K562 (cell line): ENCODE results near the gene ANKLE2. TPM values are rescaled to one million over a fixed set of nuclear protein-coding genes. Genes with fewer than 3 reads are reported as not detected.

Experiments
- ATAC-seq: fragments of 200-7000 bp; cut with Tn5 transposase; 3 replicates; pipeline ENCODE4 v1.9.1; 2020; ENCODE audit warnings: moderate library complexity
- BruUV-seq: library from RNA; stranded (reverse); fragments of 400-500 nt; replicated peaks from 2 replicates; lab custom pipeline; 2021; lab: Mats Ljungman, UMichigan
- CTCF ChIA-PET: fragments of 300-600 bp; formaldehyde crosslinking; extraction: SDS; loops from one replicate; lab custom pipeline; 2021; ENCODE audit warnings: low intra/inter-chr PET ratio; lab: Yijun Ruan, JAX
- POLR2A ChIA-PET: fragments of 300-600, 350-650 bp; sonication (Branson Sonifier 250); formaldehyde crosslinking; extraction: SDS; loops from one replicate; lab custom pipeline; 2021; ENCODE audit warnings: antibody characterized with exemption, inconsistent platforms; lab: Yijun Ruan, JAX
- DNase-seq, 4 experiments: peaks; one replicate each; pipeline versions ENCODE4 v3.0.0 to v3.0.0-alpha.2; 2011 to 2018; ENCODE audit warnings: low spot score in 3 of 4, mixed read lengths in 3 of 4; ENCODE audit errors: extremely low read depth in 1 of 4
- FAIRE-seq: peaks from 2 replicates; lab custom pipeline; 2011; peaks lifted over from hg19 to GRCh38; lab: Jason Lieb, UNC
- H2AFZ ChIP-seq: 2 replicates; pipeline ENCODE4 v1.6.0; 2011; ENCODE audit warnings: low read depth, low read length, control low read depth, inconsistent platforms
- H3K27ac ChIP-seq: fragments of 200-600 bp; 3 replicates; pipeline ENCODE4 v1.8.0; 2011; ENCODE audit warnings: low read depth, mild to moderate bottlenecking, control low read depth, inconsistent platforms, low read length, moderate library complexity, mixed read lengths; ENCODE audit errors: extremely low read depth
- H3K27me3 ChIP-seq, 2 experiments: fragments of 300-600 bp in 1 of 2; 2 replicates in 1 of 2; 3 replicates in 1 of 2; pipeline versions ENCODE4 v1.6.0 to v1.8.0; 2011; ENCODE audit warnings: inconsistent platforms in 2 of 2, low read length in 2 of 2, mild to moderate bottlenecking in 1 of 2, mixed read lengths in 1 of 2, moderate library complexity in 1 of 2; ENCODE audit not compliant: control insufficient read depth in 2 of 2, insufficient read depth in 2 of 2
- H3K36me3 ChIP-seq: fragments of 300-600 bp; 3 replicates; pipeline ENCODE4 v1.8.0; 2011; ENCODE audit warnings: mild to moderate bottlenecking, low read length, inconsistent platforms; ENCODE audit not compliant: control insufficient read depth, insufficient read depth
- H3K4me1 ChIP-seq, 2 experiments: fragments of 200-600 bp in 1 of 2; replicated peaks in 1 of 2; 2 replicates in 1 of 2; 3 replicates in 1 of 2; pipeline versions ENCODE4 v1.5.1 to v1.8.0; 2011; ENCODE audit warnings: inconsistent platforms in 2 of 2, low read length in 2 of 2, mild to moderate bottlenecking in 1 of 2, mixed read lengths in 1 of 2, moderate library complexity in 1 of 2; ENCODE audit not compliant: control insufficient read depth in 2 of 2, insufficient read depth in 2 of 2
- H3K4me2 ChIP-seq: 2 replicates; pipeline ENCODE4 v1.6.1; 2011; ENCODE audit warnings: low read length, control low read depth, inconsistent platforms, mixed read lengths; ENCODE audit not compliant: insufficient read depth
- H3K4me3 ChIP-seq: fragments of 200-600 bp; sonication (generic), shearing (Covaris generic); 2 replicates; pipeline ENCODE4 v1.5.1; 2016; ENCODE audit warnings: control low read depth, inconsistent platforms
- H3K79me2 ChIP-seq: fragments of 200-600 bp; 3 replicates; pipeline ENCODE4 v1.8.0; 2011; ENCODE audit warnings: low read length, inconsistent platforms; ENCODE audit not compliant: control insufficient read depth, insufficient read depth
- H3K9ac ChIP-seq, 2 experiments: 2 replicates each; pipeline versions ENCODE4 v1.6.0 to v1.6.1; 2011; ENCODE audit warnings: low read depth in 2 of 2, low read length in 2 of 2, control low read depth in 1 of 2, inconsistent platforms in 1 of 2, mild to moderate bottlenecking in 1 of 2, mixed read lengths in 1 of 2; ENCODE audit not compliant: insufficient read depth in 1 of 2
- H3K9me1 ChIP-seq: one replicate; pipeline ENCODE4 v1.6.0; 2011; ENCODE audit warnings: inconsistent platforms, mild to moderate bottlenecking, low read length, moderate library complexity; ENCODE audit not compliant: control insufficient read depth, insufficient read depth
- H3K9me3 ChIP-seq: replicated peaks from 2 replicates; pipeline ENCODE4 v1.5.1; 2011; ENCODE audit warnings: low read depth, low read length, inconsistent platforms; ENCODE audit not compliant: control insufficient read depth, insufficient read depth
- H4K20me1 ChIP-seq: replicated peaks from 2 replicates; pipeline ENCODE4 v1.6.1; 2011; ENCODE audit warnings: low read length, inconsistent platforms, mixed read lengths; ENCODE audit not compliant: control insufficient read depth, insufficient read depth
- BCOR ChIP-seq: fragments of 450-650 bp; IDR thresholded peaks from 2 replicates; pipeline ENCODE4 v1.6.1; 2016
- HBP1 ChIP-seq: fragments of 450-650 bp; formaldehyde crosslinking; IDR thresholded peaks from 2 replicates; pipeline ENCODE4 v1.4.0; 2022; ENCODE audit warnings: missing genetic modification characterization
- PHTF2 ChIP-seq: fragments of 250-450 bp; sonication (Bioruptor Pico); IDR thresholded peaks from 2 replicates; pipeline ENCODE4 v1.5.0; 2021; ENCODE audit warnings: mild to moderate bottlenecking
- POLR2G ChIP-seq: fragments of 200-400 bp; formaldehyde crosslinking; IDR thresholded peaks from 2 replicates; pipeline ENCODE4 v1.6.1; 2017; ENCODE audit warnings: low read depth, mild to moderate bottlenecking, antibody characterized with exemption, low read length, moderate library complexity
- ZNF121 ChIP-seq: sonication (generic); formaldehyde crosslinking; conservative IDR thresholded peaks from 2 replicates; pipeline ENCODE4 v1.8.0; 2022; ENCODE audit warnings: missing genetic modification reagents
- WGBS: fragments of 100-300 bp; shearing (Covaris generic); methylation state at CpG from one replicate; pipeline ENCODE4 v1.1.6; 2016; ENCODE audit warnings: low coverage, mixed read lengths; ENCODE audit not compliant: insufficient coverage; ENCODE audit errors: missing lambda C conversion rate; 5-methylcytosine and 5-hydroxymethylcytosine counted together
- in situ Hi-C: fragments of 300-500 bp; cut with MboI; formaldehyde crosslinking; loops from 4 replicates; pipeline ENCODE4 v1.15.0; 2018; ENCODE audit warnings: inconsistent platforms, mixed read lengths
- intact Hi-C: fragments of 100-400 bp; cut with micrococcal nuclease; formaldehyde crosslinking; loops from 2 replicates; pipeline ENCODE4 v1.14.2; 2022
- polyA plus RNA-seq, 8 experiments: library from polyadenylated mRNA; depleted of rRNA in 4 of 8; stranded (reverse) in 5 of 8; unstranded in 3 of 8; fragments of >200 nt; fragmentation: Nextera tagmentation in 2 of 8; fragmentation: Illumina TruSeq in 1 of 8; extraction: Ambion mirVana in 2 of 8; extraction: Trizol in 1 of 8; gene quantifications; 2 replicates each; pipeline versions ENCODE4 v1.2.1 to v1.2.3, GENCODE V29; 2011 to 2014; ENCODE audit warnings: inconsistent platforms in 1 of 8, missing spikeins in 1 of 8
- total RNA-seq, 7 experiments: library from RNA; depleted of rRNA in 6 of 7; stranded (reverse); fragments of >200 nt in 6 of 7; fragmentation: Illumina TruSeq in 2 of 7; extraction: Trizol in 2 of 7; gene quantifications; 2 replicates each; pipeline versions ENCODE4 v1.2.1 to v1.2.3, GENCODE V29; 2011 to 2021; ENCODE audit warnings: low replicate concordance in 1 of 7

ANKLE2 gene
- total and polyA plus RNA-seq, 9 of the 15 experiments (the other 6 are each of a cell fraction or from before 2014, with no cell fraction given), result 3.2 to 57.7 (median 45.6) TPM

- DNase-seq, result no peak
- no peaks in the 10 kb centered on the region for H3K9me3 ChIP-seq
- FAIRE-seq, result no peak
- H3K79me2 ChIP-seq, result no peaks in the 10 kb centered on the region
- POLR2A ChIA-PET, result interaction anchor here (0.6 to 1.6 kb wide), 2 partner anchors 10 to 12 kb away, joined by 4 to 6 read pairs; no protein-coding TSS in a partner anchor
- CTCF ChIA-PET, result no interaction called here
- BruUV-seq, result no TSS peak
- H3K9me1 ChIP-seq, result no peaks in the 10 kb centered on the region
- peaks cover 74% of the 10 kb centered on the region for H3K36me3 ChIP-seq
- H3K4me3 ChIP-seq, result no peak overlapping the region
- intact Hi-C loops (no loop called here), in situ Hi-C loops (no loop called here)
- TF ChIP-seq BCOR (no peak), POLR2G (peak; percentile 43)
- no peaks in the 10 kb centered on the region for H4K20me1 ChIP-seq
- ATAC-seq, result no peak
- no peak overlapping the region for H3K27ac ChIP-seq
- WGBS, result 93% methylated on average over 11 of the region's 18 CpGs
- no peak overlapping the region for H3K4me2 ChIP-seq
- H3K9ac ChIP-seq, result no peak overlapping the region
- no peak overlapping the region for H2AFZ ChIP-seq
- H3K4me1 ChIP-seq, result peaks cover 0 to 13% of the 10 kb centered on the region in 2 experiments; a peak in 2 of 5 replicates
- H3K27me3 ChIP-seq, result no peaks in the 10 kb centered on the region
These were observed 12.5 kb upstream of the ANKLE2 start for GRCh38 chr12:132774159-132774558.

- H3K36me3 ChIP-seq, result peaks cover 72% of the 10 kb centered on the region
- WGBS, result 97% methylated on average over 30 of the region's 41 CpGs
- H3K4me2 ChIP-seq, result no peak overlapping the region
- BruUV-seq, result no TSS peak
- H3K4me3 ChIP-seq, result no peak overlapping the region
- no peak for ATAC-seq
- H3K27ac ChIP-seq, result no peak overlapping the region
- no peak for TF ChIP-seq ZNF121 (CRISPR knock-in tag)
- TF ChIP-seq HBP1 (CRISPR knock-in tag), result no peak
- TF ChIP-seq PHTF2 (CRISPR knock-in tag), result no peak
- peak; percentile 40 for TF ChIP-seq POLR2G
- TF ChIP-seq, all 486 proteins: peak for 1
- Histone ChIP-seq H3K9me1 (no peaks in the 10 kb centered on the region), H3K9me3 (no peaks in the 10 kb centered on the region), H3K9ac (no peak overlapping the region), H3K4me1 (peaks cover 0 to 17% of the 10 kb centered on the region in 2 experiments; a peak in 2 of 5 replicates), H4K20me1 (no peaks in the 10 kb centered on the region), H2AFZ (no peak overlapping the region), H3K79me2 (no peaks in the 10 kb centered on the region), H3K27me3 (no peaks in the 10 kb centered on the region)
- FAIRE-seq, result no peak
- intact Hi-C loops, result no loop called here
- ChIA-PET CTCF (no interaction called here), POLR2A (interaction anchor here (0.7 to 1.6 kb wide), 2 partner anchors 9 to 357 kb away, joined by 3 to 6 read pairs; partner anchors contain the start of gene ZNF891)
- in situ Hi-C loops, result no loop called here
- DNase-seq, result no peak
These were observed 11.7 kb upstream of the ANKLE2 start for GRCh38 chr12:132773077-132773955.
